Head of caudate nucleus (tissue), 42 donors: ENCODE measurements around the gene PSG11.
"Not testable (repeated sequence)": the region's sequence is repeated elsewhere in the genome, so short reads cannot be mapped to it uniquely, and the experiment has no call there.

Experiments used
- DNase-seq, 42 donors: peaks; one replicate each; pipeline versions ENCODE4 v3.0.0 to v3.0.0-alpha.2; 2020 to 2021; ENCODE audit warnings: mixed read lengths in 7 of 42
- intact Hi-C: fragments of 100-400 bp; cut with DNase I; formaldehyde crosslinking; loops from one replicate; pipeline ENCODE4 v1.15.0; 2022

Gene PSG11

GRCh38 chr19:42992029-42992604 is 34.2 kb downstream of the PSG11 start:
- intact Hi-C loops, result not testable (repeated sequence)

GRCh38 chr19:42989851-42990250 is 36.4 kb downstream of the PSG11 start:
- intact Hi-C loops, result no loop called here

More at GRCh38 chr19:42992029-42992604, 34.2 kb downstream of the PSG11 start:
- DNase-seq, result not testable (repeated sequence)

DNA sequence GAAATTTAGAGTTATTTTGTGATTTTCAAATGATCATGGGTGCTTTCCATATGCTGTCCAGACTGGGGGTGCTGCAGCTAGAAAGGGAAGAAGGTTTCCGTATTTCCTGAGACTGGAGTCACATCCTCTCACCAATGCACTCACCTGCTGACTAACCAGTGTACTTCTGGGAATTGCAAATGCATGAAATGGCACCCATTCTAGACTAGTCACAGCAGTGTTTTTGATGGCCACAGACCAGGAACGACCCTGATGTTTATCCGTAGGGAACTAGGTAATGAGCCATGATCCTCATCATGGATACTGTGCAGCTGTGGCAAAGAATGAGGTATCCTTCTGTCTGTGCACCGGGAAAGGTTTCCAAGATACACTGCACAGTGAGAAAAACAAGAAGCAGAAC is 37.1 kb downstream of the PSG11 start:
- intact Hi-C loops, DNase-seq: not testable (repeated sequence)

More at GRCh38 chr19:42989851-42990250, 36.4 kb downstream of the PSG11 start:
- DNase-seq, result no peak

- DNase-seq, intact Hi-C loops: not testable (repeated sequence)
Observed at GRCh38 chr19:42988206-42988605, 38.1 kb downstream of the PSG11 start.

DNA sequence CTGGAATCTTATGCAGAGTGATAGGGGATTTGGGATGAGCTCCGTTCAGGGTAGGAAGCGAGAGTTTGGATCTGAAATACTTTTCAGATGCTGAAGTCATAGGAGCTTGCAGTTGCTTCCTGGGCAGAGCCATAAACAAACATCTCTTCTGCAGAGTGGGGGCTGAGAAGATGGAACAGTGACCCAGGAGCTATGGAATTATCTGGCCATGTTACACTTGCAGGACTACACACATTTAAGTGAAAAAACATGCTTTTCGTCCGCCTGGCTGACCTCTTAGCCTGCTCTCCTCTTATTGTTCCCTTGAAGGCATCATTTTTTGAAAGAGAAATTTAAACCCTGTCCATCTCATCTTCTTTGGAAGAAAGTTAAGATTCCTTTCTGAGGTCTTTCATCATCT is 40.7 kb downstream of the PSG11 start:
- no peak for DNase-seq
- intact Hi-C loops, result no loop called here

DNA sequence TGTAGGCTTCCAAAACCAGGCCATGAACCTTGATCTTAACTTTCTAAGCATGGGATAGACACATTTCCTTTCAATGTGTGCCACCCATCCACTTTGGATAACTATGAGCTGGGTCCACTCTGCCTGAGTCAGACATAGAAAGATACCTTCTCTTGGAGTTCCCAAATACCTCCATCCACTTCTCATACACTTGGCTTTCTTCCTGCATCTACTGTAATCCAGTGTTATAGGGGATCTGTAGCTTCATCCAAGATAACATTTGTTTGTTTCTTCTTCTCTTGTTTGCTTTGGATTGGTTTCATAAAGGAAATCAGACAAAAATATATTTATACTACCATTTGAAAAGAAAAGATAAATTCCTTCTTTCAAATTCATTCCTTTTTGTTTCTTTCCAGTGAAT is 44.2 kb downstream of the PSG11 start:
- intact Hi-C loops, result not testable (repeated sequence)

GRCh38 chr19:42971451-42971850 is 54.8 kb downstream of the PSG11 start:
- DNase-seq, intact Hi-C loops: not testable (repeated sequence)

More for the DNA sequence above, 44.2 kb downstream of the PSG11 start:
- DNase-seq, result not testable (repeated sequence)

DNA sequence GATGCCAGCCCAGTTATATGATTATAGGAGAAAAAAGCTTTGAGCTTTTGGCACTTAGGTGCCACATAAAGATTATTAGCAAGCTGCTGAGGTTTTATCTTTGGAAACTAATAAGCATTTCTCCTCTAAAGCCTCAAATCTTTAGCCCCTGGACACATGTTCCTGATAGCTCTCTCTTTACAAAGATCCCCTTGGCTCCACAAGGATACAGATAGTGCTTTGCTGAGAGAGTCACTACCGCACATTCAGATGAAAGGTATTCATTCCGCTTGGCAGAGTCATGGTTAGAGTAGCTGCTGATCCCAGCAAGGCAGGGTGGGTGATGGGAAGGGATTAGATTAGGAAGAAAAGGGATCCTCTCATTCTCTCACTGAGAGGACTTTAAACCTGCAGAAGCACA is 61.1 kb downstream of the PSG11 start:
- intact Hi-C loops, result no loop called here
- DNase-seq, result no peak

DNA sequence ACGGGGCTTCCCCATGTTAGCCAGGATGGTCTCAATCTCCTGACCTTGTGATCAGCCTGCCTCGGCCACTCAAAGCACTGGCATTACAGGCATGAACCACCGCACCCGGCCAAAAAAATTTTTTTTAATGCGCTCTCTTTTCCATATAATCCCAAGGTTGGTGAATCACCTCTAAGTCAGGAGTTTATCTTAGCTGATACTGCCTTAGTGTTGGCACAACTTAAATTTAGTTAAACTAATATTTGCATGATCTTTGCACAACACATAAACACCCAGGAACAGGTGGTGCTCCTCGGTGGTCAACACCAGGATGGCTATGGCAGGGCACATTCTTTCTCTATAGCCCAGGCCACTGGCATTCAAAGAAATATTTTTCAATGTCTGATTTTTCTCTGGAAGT is 65.2 kb downstream of the PSG11 start:
- intact Hi-C loops, result no loop called here
- no peak for DNase-seq
